Type B pancreatic cell (in vitro differentiated cells): ENCODE data around the gene PODNL1. TPM values are rescaled to one million over a fixed set of nuclear protein-coding genes. Genes with fewer than 3 reads are reported as not detected.

Source experiments
- DNase-seq: peaks from one replicate; pipeline ENCODE4 v3.0.0; 2021; ENCODE audit warnings: mixed read lengths; ENCODE audit not compliant: unreplicated experiment; ENCODE audit errors: extremely low spot score
- H3K27ac Mint-ChIP-seq: 2 replicates; pipeline ENCODE4 v1.8.0; 2021; ENCODE audit warnings: mild to moderate bottlenecking, mixed read lengths
- H3K27me3 Mint-ChIP-seq: 2 replicates; pipeline ENCODE4 v1.8.0; 2021; ENCODE audit warnings: mixed read lengths
- H3K36me3 Mint-ChIP-seq: 2 replicates; pipeline ENCODE4 v1.8.0; 2021; ENCODE audit warnings: mixed read lengths
- H3K4me1 Mint-ChIP-seq: one replicate; pipeline ENCODE4 v1.8.0; 2021; ENCODE audit warnings: mixed read lengths; ENCODE audit not compliant: unreplicated experiment
- H3K4me3 Mint-ChIP-seq: 2 replicates; pipeline ENCODE4 v1.8.0; 2021; ENCODE audit warnings: mild to moderate bottlenecking, mixed read lengths
- H3K9me3 Mint-ChIP-seq: 2 replicates; pipeline ENCODE4 v1.8.0; 2021; ENCODE audit warnings: mixed read lengths
- CTCF ChIP-seq: fragments of 200-600 bp; sonication (generic); conservative IDR thresholded peaks from 2 replicates; pipeline ENCODE4 v1.5.0; 2021; ENCODE audit warnings: antibody characterized with exemption, mild to moderate bottlenecking
- total RNA-seq: library from RNA; stranded (reverse); gene quantifications from 2 replicates; pipeline ENCODE4 v1.2.1, GENCODE V29; 2021; ENCODE audit warnings: low replicate concordance

PODNL1 gene
- total RNA-seq, 1 donor from 2014 or later: 0.75 TPM

GRCh38 chr19:13917888-13918406 is 20.3 kb downstream of the PODNL1 start:
- Mint-ChIP-seq H3K9me3 (no peaks in the 10 kb centered on the region), H3K27ac (no peak overlapping the region), H3K4me3 (no peak overlapping the region), H3K36me3 (peaks cover 18% of the 10 kb centered on the region), H3K27me3 (no peaks in the 10 kb centered on the region), H3K4me1 (no peaks in the 10 kb centered on the region)
- no peak for TF ChIP-seq CTCF
- no peak for DNase-seq

GRCh38 chr19:13914777-13915176 is 23.4 kb downstream of the PODNL1 start:
- no peak for TF ChIP-seq CTCF
- peaks cover 4% of the 10 kb centered on the region for H3K36me3 Mint-ChIP-seq

GRCh38 chr19:13913352-13913751 is 24.9 kb downstream of the PODNL1 start:
- no peak overlapping the region for H3K4me3 Mint-ChIP-seq
- TF ChIP-seq CTCF: no peak
- H3K27ac Mint-ChIP-seq: no peak overlapping the region
- no peaks in the 10 kb centered on the region for H3K9me3 Mint-ChIP-seq
- H3K27me3 Mint-ChIP-seq: no peaks in the 10 kb centered on the region
- no peaks in the 10 kb centered on the region for H3K4me1 Mint-ChIP-seq
- H3K36me3 Mint-ChIP-seq: peaks cover 4% of the 10 kb centered on the region
- DNase-seq: no peak

More at GRCh38 chr19:13914777-13915176, 23.4 kb downstream of the PODNL1 start:
- Mint-ChIP-seq H3K27me3 (no peaks in the 10 kb centered on the region), H3K27ac (no peak overlapping the region), H3K4me3 (no peak overlapping the region), H3K9me3 (no peaks in the 10 kb centered on the region), H3K4me1 (no peaks in the 10 kb centered on the region)
- no peak for DNase-seq

GRCh38 chr19:13909430-13909829 is 28.8 kb downstream of the PODNL1 start:
- no peaks in the 10 kb centered on the region for H3K9me3 Mint-ChIP-seq
- H3K4me3 Mint-ChIP-seq: no peak overlapping the region
- H3K36me3 Mint-ChIP-seq: peaks cover 4% of the 10 kb centered on the region
- no peaks in the 10 kb centered on the region for H3K27me3 Mint-ChIP-seq
- DNase-seq: no peak
- H3K27ac Mint-ChIP-seq: no peak overlapping the region
- TF ChIP-seq CTCF: no peak
- no peaks in the 10 kb centered on the region for H3K4me1 Mint-ChIP-seq

- no peak overlapping the region for H3K27ac Mint-ChIP-seq
- no peaks in the 10 kb centered on the region for H3K9me3 Mint-ChIP-seq
- H3K4me1 Mint-ChIP-seq: no peaks in the 10 kb centered on the region
- DNase-seq: no peak
- H3K4me3 Mint-ChIP-seq: no peak overlapping the region
- peaks cover 4% of the 10 kb centered on the region for H3K36me3 Mint-ChIP-seq
- H3K27me3 Mint-ChIP-seq: no peaks in the 10 kb centered on the region
- TF ChIP-seq CTCF: no peak
Observed at GRCh38 chr19:13908674-13909073, 29.5 kb downstream of the PODNL1 start.

GRCh38 chr19:13906910-13907309 is 31.3 kb downstream of the PODNL1 start:
- Mint-ChIP-seq H3K36me3 (peaks cover 4% of the 10 kb centered on the region), H3K4me1 (no peaks in the 10 kb centered on the region), H3K27me3 (no peaks in the 10 kb centered on the region), H3K4me3 (peak overlapping the region; percentile 85), H3K9me3 (no peaks in the 10 kb centered on the region), H3K27ac (peak overlapping the region; percentile 59)
- no peak for TF ChIP-seq CTCF
- DNase-seq: no peak
